ENCODE data around the gene RAPGEF4.

DNA sequence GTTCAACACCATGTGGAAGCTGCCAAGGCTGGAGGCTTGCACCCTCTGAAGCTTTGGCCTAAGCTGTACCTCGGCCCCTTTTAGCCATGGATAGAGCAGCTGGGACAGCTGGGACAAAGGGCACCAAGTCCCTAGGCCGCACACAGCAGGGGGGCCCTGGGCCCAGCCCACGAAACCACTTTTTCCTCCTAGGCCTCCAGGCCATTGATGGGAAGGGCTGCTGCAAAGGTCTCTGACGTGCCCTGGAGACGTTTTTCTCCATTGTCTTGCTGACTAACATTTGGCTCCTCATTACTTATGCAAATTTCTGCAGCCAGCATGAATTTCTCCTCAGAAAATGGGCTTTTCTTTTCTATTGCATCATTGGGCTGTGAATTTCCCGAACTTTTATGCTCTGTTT lies 13.7 kb downstream of the RAPGEF4 start:
- TF ChIP-seq, protein P1, sequence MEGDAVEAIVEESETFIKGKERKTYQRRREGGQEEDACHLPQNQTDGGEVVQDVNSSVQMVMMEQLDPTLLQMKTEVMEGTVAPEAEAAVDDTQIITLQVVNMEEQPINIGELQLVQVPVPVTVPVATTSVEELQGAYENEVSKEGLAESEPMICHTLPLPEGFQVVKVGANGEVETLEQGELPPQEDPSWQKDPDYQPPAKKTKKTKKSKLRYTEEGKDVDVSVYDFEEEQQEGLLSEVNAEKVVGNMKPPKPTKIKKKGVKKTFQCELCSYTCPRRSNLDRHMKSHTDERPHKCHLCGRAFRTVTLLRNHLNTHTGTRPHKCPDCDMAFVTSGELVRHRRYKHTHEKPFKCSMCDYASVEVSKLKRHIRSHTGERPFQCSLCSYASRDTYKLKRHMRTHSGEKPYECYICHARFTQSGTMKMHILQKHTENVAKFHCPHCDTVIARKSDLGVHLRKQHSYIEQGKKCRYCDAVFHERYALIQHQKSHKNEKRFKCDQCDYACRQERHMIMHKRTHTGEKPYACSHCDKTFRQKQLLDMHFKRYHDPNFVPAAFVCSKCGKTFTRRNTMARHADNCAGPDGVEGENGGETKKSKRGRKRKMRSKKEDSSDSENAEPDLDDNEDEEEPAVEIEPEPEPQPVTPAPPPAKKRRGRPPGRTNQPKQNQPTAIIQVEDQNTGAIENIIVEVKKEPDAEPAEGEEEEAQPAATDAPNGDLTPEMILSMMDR (IDR thresholded peaks at IDR 0.05): no peak
- no peak for TF ChIP-seq CREM (CRISPR knock-in tag; IDR thresholded peaks at IDR 0.05)
- TF ChIP-seq, protein P2, sequence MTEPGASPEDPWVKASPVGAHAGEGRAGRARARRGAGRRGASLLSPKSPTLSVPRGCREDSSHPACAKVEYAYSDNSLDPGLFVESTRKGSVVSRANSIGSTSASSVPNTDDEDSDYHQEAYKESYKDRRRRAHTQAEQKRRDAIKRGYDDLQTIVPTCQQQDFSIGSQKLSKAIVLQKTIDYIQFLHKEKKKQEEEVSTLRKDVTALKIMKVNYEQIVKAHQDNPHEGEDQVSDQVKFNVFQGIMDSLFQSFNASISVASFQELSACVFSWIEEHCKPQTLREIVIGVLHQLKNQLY (CRISPR knock-in tag; IDR thresholded peaks at IDR 0.05): no peak
- TF ChIP-seq, protein P3, sequence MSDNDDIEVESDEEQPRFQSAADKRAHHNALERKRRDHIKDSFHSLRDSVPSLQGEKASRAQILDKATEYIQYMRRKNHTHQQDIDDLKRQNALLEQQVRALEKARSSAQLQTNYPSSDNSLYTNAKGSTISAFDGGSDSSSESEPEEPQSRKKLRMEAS (CRISPR knock-in tag; IDR thresholded peaks at IDR 0.05): no peak
- no peak for TF ChIP-seq NR1H2 (CRISPR knock-in tag; IDR thresholded peaks at IDR 0.05)
- TF ChIP-seq, protein P4, sequence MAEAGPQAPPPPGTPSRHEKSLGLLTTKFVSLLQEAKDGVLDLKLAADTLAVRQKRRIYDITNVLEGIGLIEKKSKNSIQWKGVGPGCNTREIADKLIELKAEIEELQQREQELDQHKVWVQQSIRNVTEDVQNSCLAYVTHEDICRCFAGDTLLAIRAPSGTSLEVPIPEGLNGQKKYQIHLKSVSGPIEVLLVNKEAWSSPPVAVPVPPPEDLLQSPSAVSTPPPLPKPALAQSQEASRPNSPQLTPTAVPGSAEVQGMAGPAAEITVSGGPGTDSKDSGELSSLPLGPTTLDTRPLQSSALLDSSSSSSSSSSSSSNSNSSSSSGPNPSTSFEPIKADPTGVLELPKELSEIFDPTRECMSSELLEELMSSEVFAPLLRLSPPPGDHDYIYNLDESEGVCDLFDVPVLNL (CRISPR knock-in tag; IDR thresholded peaks at IDR 0.05; ENCODE audit: borderline replicate concordance, low read depth): no peak
- no peak for TF ChIP-seq JUN (CRISPR knock-in tag; IDR thresholded peaks at IDR 0.05)
- no peak for TF ChIP-seq IRF2 (CRISPR knock-in tag; IDR thresholded peaks at IDR 0.05; ENCODE audit: borderline replicate concordance, low read depth)
- TF ChIP-seq FOXJ3 (CRISPR knock-in tag; IDR thresholded peaks at IDR 0.05; ENCODE audit: borderline replicate concordance): no peak
